Midbrain (tissue), 1 donor: ENCODE results near the gene PLXNB3.

Experiments
- DNase-seq: peaks from one replicate; lab custom pipeline; 2025; lab: John Stamatoyannopoulos, UW

Gene PLXNB3

GRCh38 chrX:153773741-153774575 is 9.9 kb downstream of the PLXNB3 start:
- DNase-seq: no peak

- no peak for DNase-seq
These were observed 10.7 kb downstream of the PLXNB3 start for GRCh38 chrX:153774576-153775292.

DNA sequence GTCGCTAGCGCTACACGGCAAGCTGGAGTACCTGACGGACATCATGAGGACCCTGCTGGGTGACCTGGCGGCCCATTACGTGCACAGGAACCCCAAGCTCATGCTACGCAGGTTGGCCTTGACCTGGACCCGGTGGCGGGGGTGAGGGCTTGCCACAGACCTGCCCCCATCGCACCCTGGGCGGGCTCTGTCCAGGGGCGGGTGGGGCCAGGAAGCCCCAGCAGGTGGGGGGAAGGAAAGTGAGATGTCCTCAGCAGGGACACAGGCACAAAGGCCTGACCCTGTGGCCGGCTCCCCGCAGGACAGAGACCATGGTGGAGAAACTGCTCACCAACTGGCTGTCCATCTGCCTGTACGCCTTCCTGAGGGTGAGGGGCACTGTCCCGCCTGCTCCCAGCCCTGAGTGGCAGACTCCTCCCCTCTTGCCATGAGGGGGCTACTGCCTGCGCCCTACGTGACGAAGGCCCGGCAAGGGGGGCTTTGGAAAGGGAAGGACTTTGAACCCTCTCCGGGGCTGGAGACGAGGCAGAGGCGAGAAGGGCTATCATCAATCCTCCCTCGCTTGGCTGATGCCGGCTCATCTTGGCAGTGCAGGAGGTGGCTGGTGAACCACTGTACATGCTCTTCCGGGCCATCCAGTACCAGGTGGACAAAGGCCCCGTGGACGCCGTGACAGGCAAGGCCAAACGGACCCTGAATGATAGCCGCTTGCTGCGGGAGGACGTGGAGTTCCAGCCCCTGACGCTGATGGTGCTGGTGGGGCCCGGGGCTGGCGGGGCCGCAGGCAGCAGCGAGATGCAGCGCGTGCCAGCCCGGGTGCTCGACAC is 11.5 kb downstream of the PLXNB3 start:
- no peak for DNase-seq

- DNase-seq: no peak
These were observed 12.1 kb downstream of the PLXNB3 start for GRCh38 chrX:153776120-153776599.

DNA sequence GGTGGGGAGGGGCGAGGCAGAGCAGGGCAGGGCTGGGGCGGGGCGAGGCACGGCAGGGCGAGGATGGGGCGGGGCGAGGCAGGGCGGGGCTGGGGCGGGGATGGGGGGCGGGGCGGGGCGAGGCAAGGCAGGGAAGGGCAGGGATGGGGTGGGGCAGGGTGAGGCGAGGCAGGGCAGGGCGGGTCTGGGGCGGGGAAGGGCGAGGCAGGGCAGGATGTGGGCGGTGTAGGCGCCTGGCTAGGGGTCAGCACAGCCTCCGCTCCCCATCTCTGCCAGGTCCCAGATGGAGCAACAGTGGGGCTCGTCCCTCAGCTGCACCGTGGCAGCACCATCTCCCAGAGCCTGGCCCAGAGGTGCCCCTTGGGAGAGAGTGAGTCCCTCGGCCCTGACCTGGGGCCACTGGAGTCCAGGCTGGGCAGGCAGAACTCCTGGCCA is 12.6 kb downstream of the PLXNB3 start:
- no peak for DNase-seq

DNA sequence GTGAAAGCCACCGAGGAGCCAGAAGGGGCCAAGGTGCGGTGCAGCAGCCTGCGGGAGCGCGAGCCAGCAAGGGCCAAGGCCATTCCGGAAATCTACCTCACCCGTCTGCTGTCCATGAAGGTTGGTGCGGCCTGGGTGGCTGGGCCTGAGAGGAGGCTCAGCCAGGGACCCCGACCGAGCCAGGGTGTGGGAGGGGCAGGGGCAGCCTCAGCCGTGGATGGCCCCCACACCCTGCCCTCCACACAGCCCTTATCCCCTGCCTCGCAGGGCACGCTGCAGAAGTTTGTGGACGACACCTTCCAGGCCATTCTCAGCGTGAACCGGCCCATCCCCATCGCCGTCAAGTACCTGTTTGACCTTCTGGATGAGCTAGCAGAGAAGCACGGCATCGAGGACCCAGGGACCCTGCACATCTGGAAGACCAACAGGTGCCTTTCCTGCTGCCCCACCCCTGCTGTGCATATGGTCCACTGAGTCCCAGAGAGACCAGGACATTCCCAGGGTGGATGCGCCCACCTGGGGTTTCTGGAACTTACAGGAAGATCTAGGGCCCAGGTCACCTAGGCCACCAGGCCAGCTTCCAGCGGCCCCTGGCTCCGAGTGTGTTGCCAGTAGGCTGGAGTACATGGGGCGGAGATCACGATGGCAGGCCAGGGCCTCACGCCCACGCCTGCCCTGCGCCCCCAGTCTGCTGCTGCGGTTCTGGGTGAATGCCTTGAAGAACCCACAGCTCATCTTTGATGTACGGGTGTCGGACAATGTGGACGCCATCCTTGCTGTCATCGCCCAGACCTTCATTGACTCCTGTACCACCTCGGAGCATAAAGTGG is 13.4 kb downstream of the PLXNB3 start:
- DNase-seq: no peak

GRCh38 chrX:153778181-153778580 is 14.1 kb downstream of the PLXNB3 start:
- no peak for DNase-seq

- DNase-seq: no peak
These were observed 14.6 kb downstream of the PLXNB3 start for GRCh38 chrX:153778684-153779101.

DNA sequence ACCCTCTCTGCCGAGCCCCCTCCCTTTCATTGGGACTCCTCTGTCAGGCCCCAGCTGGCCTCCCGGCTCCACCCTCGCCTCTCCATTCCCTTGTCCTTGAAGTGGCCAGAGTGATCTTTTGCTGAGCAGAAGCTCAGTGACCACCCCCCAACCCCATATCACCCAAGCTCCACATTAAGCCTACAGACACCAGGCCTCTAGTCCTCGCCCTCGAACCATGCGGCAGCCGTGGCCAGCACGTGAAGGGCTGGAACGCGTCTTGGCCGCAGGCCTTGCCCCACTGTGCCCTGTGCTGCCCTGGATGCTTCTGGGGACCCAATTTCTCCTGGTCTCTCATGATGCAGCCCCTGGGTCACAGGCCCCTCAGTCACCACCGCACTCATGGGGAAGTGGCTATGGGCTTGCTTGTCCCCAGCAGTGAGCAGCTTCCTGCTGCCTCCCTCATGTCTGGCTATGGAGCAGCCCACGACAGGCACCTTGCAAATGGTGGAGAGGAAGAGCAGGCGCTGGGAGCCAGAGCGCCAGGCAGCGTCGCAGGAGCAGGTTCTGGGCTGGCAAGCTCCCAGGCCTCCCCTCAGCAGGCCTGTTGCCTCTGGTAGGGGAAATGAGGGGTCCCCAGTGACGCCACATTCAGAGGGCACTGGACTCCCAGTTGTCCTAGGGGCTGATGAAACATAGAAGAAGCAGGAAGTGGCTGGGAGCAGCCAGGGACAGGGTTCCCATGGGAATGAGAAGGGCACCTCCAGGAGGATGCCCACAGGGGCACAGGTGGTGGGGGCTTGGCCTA is 16.0 kb downstream of the PLXNB3 start:
- DNase-seq: no peak

DNA sequence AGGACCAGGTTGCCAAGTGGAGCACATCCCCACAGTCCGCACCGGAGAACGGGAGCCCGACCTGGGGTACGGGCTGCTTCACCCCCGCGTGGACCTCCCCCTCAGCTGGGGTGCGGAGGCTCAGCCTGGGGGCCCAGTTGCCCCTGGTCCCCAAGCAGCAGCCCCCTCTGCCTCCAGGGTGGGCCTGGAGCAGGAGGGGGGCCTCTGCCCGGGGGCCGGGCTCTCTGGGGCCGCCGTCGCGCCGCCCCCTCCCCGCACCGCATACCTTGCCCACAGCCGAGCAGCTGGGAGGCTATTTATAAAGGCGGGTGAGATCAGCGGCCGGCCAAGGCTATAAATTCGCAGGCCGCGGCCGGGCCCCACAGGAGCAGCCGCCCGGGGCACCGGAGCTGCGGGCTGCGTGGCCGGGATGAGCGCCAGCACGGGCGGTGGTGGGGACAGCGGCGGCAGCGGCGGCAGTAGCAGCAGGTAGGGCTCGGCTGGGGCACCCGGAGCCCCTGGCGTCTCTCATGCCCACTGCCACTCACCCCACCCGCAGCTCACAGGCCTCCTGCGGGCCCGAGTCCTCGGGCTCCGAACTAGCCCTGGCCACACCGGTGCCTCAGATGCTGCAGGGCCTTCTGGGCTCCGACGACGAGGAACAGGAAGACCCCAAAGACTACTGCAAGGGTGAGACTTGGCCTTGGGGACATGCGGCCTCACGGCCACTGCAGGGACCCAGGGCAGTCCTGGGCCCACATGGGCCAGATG is 16.8 kb downstream of the PLXNB3 start, which contains the start of gene SRPK3:
SRPK3 (plus strand) TSS at position 364 of the 750 bp plus-strand sequence; CDS start at position 410, 46 bp downstream.
- DNase-seq: no peak

GRCh38 chrX:153781428-153782047 is 17.5 kb downstream of the PLXNB3 start:
- DNase-seq: no peak

DNA sequence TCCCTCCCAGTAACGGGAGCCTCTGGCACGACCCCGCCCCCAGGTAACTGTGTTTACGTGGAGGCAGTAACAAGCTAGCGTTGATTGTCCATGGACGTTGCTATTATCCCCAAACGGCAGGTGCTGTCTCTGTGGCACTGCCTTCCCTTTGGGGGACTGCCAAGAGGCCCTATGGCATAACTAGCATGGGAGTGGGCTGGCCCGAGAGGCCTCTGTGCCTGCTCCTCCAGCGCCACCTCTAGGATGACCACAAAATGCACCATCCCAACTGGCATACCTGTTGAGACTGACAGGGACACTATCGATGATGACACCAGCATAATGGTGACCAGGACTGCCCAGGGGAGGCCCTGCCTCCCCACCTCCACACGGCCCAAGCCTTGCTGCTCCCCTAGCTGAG is 18.3 kb downstream of the PLXNB3 start:
- DNase-seq: no peak

- no peak for DNase-seq
These were observed 18.8 kb downstream of the PLXNB3 start for GRCh38 chrX:153782871-153783270.

GRCh38 chrX:153783378-153784013 is 19.4 kb downstream of the PLXNB3 start:
- no peak for DNase-seq

- DNase-seq: no peak
These were observed 20.4 kb downstream of the PLXNB3 start for GRCh38 chrX:153784325-153784967.

DNA sequence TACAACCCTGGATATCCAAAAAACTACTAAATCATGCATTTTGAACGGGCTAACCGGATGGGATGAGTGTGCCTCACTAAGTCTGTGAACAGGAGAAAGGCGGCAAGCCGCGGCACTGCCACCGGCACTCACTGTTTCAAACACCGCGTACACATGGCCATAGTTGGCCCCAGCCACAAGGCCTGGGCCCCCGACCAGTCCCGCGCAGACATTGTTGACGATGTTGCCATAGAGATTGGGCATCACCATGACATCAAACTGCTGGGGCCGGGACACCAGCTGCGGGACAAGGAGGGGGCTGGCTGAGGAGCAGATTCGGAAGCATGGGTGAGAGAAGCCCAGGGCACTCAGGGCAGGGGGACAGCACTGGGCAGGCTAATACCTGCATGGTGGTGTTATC is 22.6 kb downstream of the PLXNB3 start:
- DNase-seq: no peak

GRCh38 chrX:153789654-153790053 is 25.6 kb downstream of the PLXNB3 start:
- no peak for DNase-seq
